ENCODE data around the gene TCF7.

DNA sequence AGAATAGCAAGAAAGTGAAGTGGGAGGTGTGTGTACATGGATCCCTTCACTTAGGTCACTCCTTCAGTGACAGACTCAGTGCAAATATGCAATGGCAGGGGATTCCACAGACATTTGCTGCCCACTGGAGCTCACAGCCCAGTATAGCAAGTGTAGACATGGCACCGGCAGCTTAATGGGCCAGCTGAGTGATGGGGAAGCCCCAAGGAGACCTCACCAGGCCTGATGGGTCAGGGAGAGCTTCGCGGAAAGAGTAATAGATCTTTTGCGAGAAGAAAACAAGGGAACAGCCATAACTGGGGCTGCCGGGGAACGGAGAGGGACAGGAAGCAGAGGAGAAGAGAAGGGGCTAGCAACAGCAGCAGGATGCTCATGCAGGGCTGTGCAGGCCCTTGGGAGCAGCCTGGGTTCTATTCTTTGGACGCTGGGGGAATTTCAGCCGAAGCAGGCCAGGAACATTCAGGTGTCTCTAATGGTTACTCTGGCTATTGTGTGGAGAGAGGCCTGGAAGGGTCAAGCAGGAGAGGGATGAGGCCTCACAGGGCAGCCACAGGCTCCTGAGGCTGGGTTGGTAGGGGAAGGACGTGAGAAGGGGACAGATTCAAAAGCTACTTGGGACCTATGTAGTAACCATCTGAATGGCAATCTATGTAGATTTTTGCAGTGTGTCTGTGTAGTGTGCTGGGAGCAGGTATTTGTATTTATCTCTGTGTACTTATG lies 27.0 kb downstream of the TCF7 start:
- TF ChIP-seq CTCF (IDR thresholded peaks at IDR 0.05; ENCODE audit: poor library complexity, severe bottlenecking) (no peak), POLR2AphosphoS5 (IDR thresholded peaks at IDR 0.05) (no peak), TAF1 (IDR thresholded peaks at IDR 0.05; ENCODE audit: low read depth) (no peak), EZH2 (IDR thresholded peaks at IDR 0.05; ENCODE audit: borderline replicate concordance, insufficient read depth, low read length, poor library complexity, severe bottlenecking) (no peak), RAD21 (conservative IDR thresholded peaks at IDR 0.05) (no peak), EP300 (conservative IDR thresholded peaks at IDR 0.05; ENCODE audit: poor library complexity, severe bottlenecking) (no peak)
